GM10266 (cell line): ENCODE data around the gene KLHL7.

ENCODE experiments used
- DNase-seq: peaks from one replicate; pipeline ENCODE4 v3.0.0; 2012; ENCODE audit errors: extremely low spot score
- CTCF ChIP-seq: IDR thresholded peaks from 2 replicates; pipeline ENCODE4 v1.5.1; 2012; ENCODE audit warnings: mild to moderate bottlenecking, low read depth; ENCODE audit not compliant: control insufficient read depth, insufficient read depth; ENCODE audit errors: missing control alignments

The KLHL7 gene

GRCh38 chr7:23106823-23107663, 1.5 kb downstream of the KLHL7 start:
- TF ChIP-seq CTCF = no peak
- no peak for DNase-seq

- TF ChIP-seq CTCF = no peak
- no peak for DNase-seq
Measured at GRCh38 chr7:23107781-23108180, 2.2 kb downstream of the KLHL7 start.

GRCh38 chr7:23108995-23109394, 3.4 kb downstream of the KLHL7 start:
- no peak for DNase-seq
- TF ChIP-seq CTCF = no peak

- DNase-seq = no peak
- TF ChIP-seq CTCF = no peak
Measured at GRCh38 chr7:23109470-23109869, 3.9 kb downstream of the KLHL7 start.

GRCh38 chr7:23114896-23115295, 9.3 kb downstream of the KLHL7 start:
- TF ChIP-seq CTCF = no peak
- no peak for DNase-seq

GRCh38 chr7:23115991-23116390, 10.4 kb downstream of the KLHL7 start:
- no peak for TF ChIP-seq CTCF
- DNase-seq = no peak

- TF ChIP-seq CTCF = no peak
- DNase-seq = no peak
Measured at GRCh38 chr7:23117841-23118240, 12.3 kb downstream of the KLHL7 start.
